Measurements from ENCODE around the gene SYNJ2.

- no peak for TF ChIP-seq CTCF (IDR thresholded peaks at IDR 0.05)
- TF ChIP-seq, protein P1, sequence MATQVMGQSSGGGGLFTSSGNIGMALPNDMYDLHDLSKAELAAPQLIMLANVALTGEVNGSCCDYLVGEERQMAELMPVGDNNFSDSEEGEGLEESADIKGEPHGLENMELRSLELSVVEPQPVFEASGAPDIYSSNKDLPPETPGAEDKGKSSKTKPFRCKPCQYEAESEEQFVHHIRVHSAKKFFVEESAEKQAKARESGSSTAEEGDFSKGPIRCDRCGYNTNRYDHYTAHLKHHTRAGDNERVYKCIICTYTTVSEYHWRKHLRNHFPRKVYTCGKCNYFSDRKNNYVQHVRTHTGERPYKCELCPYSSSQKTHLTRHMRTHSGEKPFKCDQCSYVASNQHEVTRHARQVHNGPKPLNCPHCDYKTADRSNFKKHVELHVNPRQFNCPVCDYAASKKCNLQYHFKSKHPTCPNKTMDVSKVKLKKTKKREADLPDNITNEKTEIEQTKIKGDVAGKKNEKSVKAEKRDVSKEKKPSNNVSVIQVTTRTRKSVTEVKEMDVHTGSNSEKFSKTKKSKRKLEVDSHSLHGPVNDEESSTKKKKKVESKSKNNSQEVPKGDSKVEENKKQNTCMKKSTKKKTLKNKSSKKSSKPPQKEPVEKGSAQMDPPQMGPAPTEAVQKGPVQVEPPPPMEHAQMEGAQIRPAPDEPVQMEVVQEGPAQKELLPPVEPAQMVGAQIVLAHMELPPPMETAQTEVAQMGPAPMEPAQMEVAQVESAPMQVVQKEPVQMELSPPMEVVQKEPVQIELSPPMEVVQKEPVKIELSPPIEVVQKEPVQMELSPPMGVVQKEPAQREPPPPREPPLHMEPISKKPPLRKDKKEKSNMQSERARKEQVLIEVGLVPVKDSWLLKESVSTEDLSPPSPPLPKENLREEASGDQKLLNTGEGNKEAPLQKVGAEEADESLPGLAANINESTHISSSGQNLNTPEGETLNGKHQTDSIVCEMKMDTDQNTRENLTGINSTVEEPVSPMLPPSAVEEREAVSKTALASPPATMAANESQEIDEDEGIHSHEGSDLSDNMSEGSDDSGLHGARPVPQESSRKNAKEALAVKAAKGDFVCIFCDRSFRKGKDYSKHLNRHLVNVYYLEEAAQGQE (IDR thresholded peaks at IDR 0.05; ENCODE audit: insufficient read depth in 1 of 2, low read depth in 2 of 2, low read length in 1 of 2): no peak
Observed at GRCh38 chr6:157944983-157945931, 36.4 kb upstream of the SYNJ2 start.
